ENCODE measurements around the gene RPTOR. TPM values are rescaled to one million over a fixed set of nuclear protein-coding genes. Genes with fewer than 3 reads are reported as not detected.

Gene RPTOR
- total RNA-seq, 6 experiments from 2014 or later: 34.4 to 39.2 (median 35.5) TPM

- Mint-ChIP-seq H3K27ac (no peak overlapping the region), H3K4me1 (ENCODE audit: low read depth) (no peaks in the 10 kb centered on the region), H3K36me3 (ENCODE audit: low read depth) (no peaks in the 10 kb centered on the region; the same call in 1 of the 2 replicates), H3K27me3 (ENCODE audit: insufficient read depth) (no peaks in the 10 kb centered on the region; the same call in none of the 2 replicates), H3K9me3 (no peaks in the 10 kb centered on the region), H3K4me3 (no peak overlapping the region)
- TF ChIP-seq CTCF (IDR thresholded peaks at IDR 0.05): no peak
- DNase-seq: no peak
These were observed 358.4 kb downstream of the RPTOR start for GRCh38 chr17:80902963-80903611.

- no peaks in the 10 kb centered on the region for H3K9me3 Mint-ChIP-seq
- H3K4me1 Mint-ChIP-seq (ENCODE audit: low read depth): no peaks in the 10 kb centered on the region
- no peaks in the 10 kb centered on the region; the same call in 1 of the 2 replicates for H3K36me3 Mint-ChIP-seq (ENCODE audit: low read depth)
- no peak for TF ChIP-seq CTCF (IDR thresholded peaks at IDR 0.05)
- H3K27me3 Mint-ChIP-seq (ENCODE audit: insufficient read depth): no peaks in the 10 kb centered on the region; the same call in none of the 2 replicates
- no peak overlapping the region for H3K4me3 Mint-ChIP-seq
- H3K27ac Mint-ChIP-seq: no peak overlapping the region
- DNase-seq: no peak
These were observed 359.6 kb downstream of the RPTOR start for GRCh38 chr17:80904036-80904753.

- no peak for TF ChIP-seq CTCF (IDR thresholded peaks at IDR 0.05)
- H3K4me1 Mint-ChIP-seq (ENCODE audit: low read depth): no peaks in the 10 kb centered on the region
- no peak for DNase-seq
- H3K9me3 Mint-ChIP-seq: no peaks in the 10 kb centered on the region
- H3K4me3 Mint-ChIP-seq: no peak overlapping the region
- no peaks in the 10 kb centered on the region; the same call in none of the 2 replicates for H3K36me3 Mint-ChIP-seq (ENCODE audit: low read depth)
- H3K27me3 Mint-ChIP-seq (ENCODE audit: insufficient read depth): no peaks in the 10 kb centered on the region; the same call in none of the 2 replicates
- no peak overlapping the region for H3K27ac Mint-ChIP-seq
These were observed 361.1 kb downstream of the RPTOR start for GRCh38 chr17:80905586-80906230.

DNA sequence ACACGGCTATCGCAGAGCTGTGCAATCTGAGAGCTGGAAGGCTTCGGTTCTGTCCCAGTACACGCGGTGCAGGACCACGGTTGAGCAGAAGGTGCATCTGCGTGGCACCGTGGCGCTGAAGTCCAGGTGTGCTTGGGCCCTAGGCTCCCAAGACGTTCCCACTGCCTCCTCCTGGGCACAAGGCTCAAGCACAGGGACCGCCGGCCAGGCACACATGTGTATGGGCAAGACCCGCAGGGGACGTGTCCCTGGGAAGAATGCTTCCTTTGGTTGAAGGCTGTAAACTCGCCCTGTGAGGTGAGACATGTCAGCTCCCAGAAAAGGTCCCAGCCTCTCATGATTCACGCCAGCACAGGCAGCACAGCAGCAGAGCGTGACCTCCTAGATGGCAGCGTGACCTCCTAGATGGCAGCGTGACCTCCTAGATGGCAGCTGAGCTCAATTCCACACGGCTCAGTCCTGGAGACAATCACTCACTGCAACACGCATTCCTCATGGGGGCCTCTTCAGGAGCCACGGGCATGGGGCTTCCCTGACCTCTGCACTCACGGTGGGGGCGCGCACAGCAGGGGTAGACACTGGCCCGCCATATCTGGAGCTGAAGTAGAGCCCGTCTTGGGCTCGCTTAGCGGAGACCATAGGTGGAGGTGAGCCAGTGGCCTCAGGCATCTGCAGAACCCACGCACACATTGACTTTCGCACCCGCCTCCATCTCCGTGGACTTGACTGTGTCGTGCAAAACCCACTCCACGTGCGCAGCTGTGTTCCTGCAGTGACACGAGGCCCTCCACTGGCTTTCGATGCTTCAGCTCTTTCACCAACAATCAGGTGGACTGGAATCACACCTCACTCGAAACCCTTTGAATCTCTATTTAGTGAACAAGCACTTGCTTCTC is 362.0 kb downstream of the RPTOR start:
- Mint-ChIP-seq H3K36me3 (ENCODE audit: low read depth) (no peaks in the 10 kb centered on the region; the same call in none of the 2 replicates), H3K4me1 (ENCODE audit: low read depth) (no peaks in the 10 kb centered on the region), H3K27ac (no peak overlapping the region), H3K4me3 (no peak overlapping the region), H3K27me3 (ENCODE audit: insufficient read depth) (no peaks in the 10 kb centered on the region; the same call in none of the 2 replicates), H3K9me3 (no peaks in the 10 kb centered on the region)
- no peak for DNase-seq
- no peak for TF ChIP-seq CTCF (IDR thresholded peaks at IDR 0.05)

- Mint-ChIP-seq H3K9me3 (no peaks in the 10 kb centered on the region), H3K36me3 (ENCODE audit: low read depth) (no peaks in the 10 kb centered on the region; the same call in none of the 2 replicates), H3K4me1 (ENCODE audit: low read depth) (no peaks in the 10 kb centered on the region), H3K27me3 (ENCODE audit: insufficient read depth) (no peaks in the 10 kb centered on the region; the same call in none of the 2 replicates), H3K4me3 (no peak overlapping the region), H3K27ac (no peak overlapping the region)
- DNase-seq: no peak
- no peak for TF ChIP-seq CTCF (IDR thresholded peaks at IDR 0.05)
These were observed 362.6 kb downstream of the RPTOR start for GRCh38 chr17:80907281-80907680.

Data from HFFc6 (cell line).